NK-92 (cell line): ENCODE results near the gene RBM43.
"Not testable (repeated sequence)": the region's sequence is repeated elsewhere in the genome, so short reads cannot be mapped to it uniquely, and the experiment has no call there.

ENCODE experiments used
- DNase-seq: peaks from one replicate; lab custom pipeline; 2025; ENCODE audit not compliant: unreplicated experiment; lab: John Stamatoyannopoulos, UW

Gene RBM43

DNA sequence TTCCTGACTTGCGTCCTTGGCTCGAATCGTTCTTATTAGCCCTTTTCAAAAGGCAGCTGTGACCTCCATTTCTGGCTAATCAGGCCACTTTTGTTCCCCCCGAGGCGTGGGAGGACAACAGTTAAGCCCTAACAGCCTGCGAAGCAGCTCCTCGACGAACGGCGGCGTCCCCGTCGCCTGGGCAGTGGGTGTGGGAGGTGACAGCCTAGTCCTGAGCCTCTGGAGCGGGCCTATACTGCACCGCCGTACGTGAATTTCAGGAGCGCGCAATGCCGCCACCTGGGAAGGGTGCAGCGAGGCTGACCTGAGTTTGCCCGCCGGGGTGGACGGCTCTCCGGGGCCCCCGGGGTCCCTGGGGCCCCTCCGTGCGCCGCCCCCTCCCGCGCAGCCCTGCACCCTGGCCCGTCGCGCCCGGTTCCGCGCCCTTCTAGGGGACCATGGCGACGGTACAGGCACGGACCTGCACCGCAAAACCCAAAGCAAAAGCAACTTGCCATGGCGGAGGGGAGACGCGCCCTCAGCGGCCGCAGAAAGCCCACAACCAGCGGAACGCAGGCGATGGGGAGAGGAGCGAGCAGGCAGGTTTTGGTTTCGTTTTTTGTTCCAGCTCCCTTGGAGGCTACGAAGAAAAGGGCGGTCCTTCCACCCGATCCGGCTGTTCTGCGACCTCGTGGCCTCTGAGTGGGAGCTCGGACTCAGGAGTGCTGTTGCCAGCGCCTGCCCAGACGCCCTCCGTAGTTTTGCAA, at the start of gene RBM43:
RBM43 (minus strand) TSS at position 633 of the 746 bp plus-strand sequence; CDS start at position 497, 136 bp downstream.
- DNase-seq, result peak; percentile 26

DNA sequence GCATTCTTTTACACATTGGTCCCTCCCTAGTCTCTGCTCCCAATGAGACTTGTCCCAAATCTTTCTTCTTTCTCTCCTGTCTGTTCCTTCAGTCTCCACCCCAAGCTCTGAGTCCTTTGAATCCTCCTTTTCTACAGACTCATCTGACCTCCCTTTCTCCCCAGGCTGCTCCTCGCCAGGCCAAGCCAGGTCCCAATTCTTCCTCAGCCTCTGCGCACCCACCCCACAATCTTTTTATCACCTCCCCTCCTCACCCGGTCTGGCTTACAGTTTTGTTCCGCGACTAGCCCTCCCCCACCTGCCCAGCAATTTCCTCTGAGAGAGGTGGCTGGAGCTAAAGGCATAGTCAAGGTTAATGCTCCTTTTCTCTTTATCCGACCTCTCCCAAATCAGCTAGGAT, 48.6 kb upstream of the RBM43 start:
- not testable (repeated sequence) for DNase-seq

DNA sequence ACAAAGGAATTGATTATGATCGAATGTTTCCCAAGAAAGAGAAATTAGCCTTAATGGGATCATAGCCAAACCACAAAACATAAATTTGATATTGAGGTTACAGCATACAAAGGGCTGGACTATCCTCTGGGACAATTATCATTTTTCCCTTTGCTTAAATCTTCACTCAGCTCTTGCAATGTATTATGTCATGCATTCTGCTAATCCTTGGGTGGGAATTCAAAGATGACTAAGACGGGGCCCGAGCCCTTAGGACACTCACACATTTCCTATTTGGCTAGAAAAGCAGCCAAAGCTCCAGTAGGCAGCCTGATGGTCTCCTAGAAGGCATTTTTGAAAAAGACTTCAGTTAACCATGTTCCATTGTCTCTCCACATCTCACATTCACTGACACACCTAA, 45.0 kb upstream of the RBM43 start:
- no peak for DNase-seq

DNA sequence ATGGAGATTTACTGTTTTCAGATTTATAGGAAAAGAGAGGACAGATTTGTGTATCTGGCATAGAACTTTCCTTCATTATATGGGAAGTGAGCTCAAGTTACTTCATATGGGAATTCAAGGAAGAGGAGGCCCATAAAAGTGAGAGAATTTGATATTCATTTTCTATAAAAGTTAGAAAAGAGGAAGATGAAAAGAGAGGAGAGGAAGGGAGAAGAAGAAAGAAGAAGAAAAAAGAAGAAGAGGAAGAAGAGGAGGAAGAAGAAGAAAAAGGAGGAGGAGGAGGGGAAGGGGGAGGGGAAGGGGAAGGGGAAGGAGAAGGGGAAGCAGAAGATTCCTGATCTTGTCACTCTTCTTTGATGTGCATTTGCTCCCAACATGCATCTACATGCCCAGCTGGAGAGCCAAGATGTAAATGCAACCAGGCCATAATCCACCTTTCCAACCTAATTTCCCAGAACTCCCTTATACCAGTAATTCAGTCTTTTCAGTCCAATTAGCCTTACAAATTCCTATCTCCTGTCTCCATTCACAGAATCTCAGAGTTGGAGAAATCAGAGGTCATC, 43.5 kb upstream of the RBM43 start:
- no peak for DNase-seq

DNA sequence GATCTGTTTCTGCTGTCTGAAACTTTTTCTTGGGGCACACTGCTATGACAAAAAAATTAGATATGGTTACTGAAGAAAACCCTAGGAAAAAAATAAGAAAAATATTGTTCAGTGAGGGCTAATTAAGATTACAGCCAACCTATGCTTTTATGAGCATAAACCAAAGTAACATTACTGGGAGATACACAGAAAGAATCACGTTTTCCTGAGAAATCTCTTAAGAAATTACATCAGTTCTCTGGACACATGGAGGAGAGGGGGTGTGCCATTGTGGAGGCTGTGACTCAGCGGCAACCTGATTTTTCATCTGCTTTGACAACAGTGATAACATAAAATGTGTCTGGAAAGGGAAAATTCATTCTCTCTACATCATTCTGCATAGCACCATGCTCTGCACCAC, 41.2 kb upstream of the RBM43 start:
- DNase-seq, result no peak

DNA sequence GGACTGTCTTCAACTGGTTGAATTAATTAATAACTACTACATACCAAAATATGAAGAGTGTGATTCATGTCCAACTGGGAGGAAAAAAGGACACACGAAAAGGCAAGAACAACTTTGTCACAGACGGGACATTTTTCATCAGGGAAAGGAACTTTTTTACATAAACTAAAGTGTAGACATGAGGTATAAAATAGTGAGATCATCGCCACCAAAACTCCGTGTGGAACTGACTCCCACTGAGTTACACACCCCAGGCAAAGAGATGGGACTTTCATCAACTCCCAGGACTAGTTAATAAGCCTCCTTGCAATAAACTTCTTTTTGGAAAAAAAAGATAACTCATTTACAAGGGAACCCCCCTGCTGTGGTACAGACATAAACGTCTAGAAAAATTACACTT, 40.7 kb upstream of the RBM43 start:
- DNase-seq, result no peak

DNA sequence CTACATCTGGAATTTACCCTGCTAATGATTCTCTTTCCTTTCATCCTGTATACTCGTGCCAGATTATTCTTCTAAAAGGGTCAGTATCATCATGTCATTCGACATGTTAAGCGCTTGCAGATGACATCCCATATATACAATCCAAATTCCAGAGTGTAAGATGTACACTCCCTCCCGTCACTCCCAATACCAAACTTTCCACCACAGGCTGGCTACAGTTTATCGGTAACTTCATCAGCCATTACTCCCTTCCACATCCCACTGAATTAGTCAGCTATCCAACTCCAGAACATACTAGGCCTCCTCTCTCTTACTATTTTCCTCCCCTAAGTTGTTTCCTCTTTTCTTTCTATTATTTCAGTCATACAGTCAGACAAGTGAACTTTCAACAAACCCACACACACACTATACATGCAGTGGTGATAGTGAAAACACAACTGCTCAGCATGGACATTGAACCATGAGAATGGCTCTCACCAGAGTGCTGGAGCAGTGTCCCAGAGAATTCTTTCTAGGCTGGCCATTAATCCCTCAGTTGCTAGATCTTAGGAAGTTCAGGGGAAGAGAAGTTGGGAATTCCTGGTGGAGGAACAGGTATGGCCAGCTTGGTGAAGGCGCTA, 38.4 kb upstream of the RBM43 start:
- DNase-seq, result no peak

DNA sequence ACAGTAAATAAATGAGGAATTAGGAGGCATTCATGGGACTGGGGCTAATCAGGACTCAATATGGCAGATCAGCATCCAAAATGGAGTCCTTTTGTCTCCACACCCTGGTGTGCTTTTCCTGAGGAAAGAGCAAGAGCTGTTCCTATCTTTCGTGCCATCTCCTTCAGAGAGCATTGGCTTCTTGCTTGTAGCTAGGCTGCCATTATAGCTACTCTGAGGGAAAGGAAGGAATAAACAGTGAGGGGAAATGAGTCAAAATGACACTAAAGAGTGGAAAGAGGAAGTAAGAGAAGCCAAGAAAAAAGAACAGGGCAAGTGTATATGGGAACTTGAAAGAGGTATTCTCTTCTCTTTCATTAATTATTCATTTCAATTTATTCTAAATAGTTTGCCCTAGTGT, 36.2 kb upstream of the RBM43 start:
- DNase-seq, result no peak

DNA sequence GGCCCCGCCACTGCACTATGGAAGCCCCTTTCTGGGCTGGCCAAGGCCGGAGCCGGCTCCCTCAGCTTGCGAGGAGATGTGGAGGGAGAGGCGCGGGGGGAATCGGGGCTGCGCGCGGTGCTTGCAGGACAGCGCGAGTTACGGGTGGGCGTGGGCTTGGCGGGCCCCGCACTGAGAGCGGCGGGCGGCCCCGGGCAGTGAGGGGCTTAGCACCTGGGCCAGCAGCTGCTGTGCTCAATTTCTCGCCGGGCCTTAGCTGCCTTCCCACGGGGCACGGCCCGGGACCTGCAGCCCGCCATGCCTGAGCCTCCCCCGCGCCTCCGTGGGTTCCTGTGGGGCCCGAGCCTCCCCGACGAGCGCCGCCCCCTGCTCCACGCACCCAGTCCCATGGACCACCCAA, 34.3 kb upstream of the RBM43 start:
- DNase-seq, result not testable (repeated sequence)

DNA sequence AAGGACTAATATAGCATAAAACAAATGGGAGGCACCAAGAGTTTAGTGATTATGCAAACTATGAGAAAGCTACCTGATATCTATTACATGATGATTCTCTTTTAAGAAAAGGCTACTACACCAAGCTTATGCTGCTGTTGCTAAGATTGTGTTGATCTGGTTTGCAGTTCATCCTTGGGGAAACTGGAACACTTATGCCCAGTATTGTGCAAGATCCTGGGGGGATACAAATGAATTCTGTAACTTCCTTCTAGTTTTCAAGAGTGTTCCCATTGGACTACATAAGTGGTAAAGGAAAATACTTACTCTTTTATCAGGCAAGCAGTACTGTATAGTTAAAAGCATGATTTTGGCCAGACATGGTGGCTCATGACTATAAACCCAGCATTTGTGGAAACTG, 30.9 kb upstream of the RBM43 start:
- DNase-seq, result no peak

DNA sequence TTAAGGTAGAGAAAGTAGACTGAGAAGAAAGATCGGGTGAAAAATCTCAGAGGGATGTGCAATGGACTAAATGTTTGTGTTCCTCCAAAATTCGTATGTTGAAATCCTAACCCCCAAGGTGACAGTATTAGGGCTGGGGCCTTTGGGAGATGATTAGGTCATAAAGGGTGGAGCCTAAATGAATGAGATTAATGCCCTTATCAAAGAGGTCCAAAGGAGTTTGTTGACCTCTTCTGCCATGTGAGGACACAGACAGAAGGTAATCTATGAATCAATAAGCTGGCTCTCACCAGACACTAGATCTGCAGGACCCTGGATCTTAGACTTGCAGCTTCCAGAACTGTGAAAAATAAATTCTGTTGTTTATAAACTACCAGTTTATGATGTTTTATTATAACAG, 30.5 kb upstream of the RBM43 start:
- no peak for DNase-seq

DNA sequence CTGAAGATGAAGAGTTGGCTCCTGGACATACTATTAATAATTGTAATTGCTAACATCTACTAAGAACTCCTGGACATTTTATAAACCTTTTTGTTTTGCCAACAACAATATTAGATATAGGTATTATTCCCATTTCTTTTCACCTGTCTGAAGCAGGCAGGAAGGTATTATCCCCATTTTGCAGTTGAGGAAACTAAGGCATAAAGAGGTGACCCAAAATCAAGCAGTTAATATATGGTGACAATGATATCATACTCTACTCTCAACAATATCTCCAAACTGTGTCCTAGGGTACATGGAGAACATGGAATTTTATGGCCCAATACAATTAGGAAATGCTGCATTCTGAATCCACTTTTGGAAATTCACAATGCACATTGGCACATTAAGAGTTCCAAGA, 29.6 kb upstream of the RBM43 start:
- no peak for DNase-seq

DNA sequence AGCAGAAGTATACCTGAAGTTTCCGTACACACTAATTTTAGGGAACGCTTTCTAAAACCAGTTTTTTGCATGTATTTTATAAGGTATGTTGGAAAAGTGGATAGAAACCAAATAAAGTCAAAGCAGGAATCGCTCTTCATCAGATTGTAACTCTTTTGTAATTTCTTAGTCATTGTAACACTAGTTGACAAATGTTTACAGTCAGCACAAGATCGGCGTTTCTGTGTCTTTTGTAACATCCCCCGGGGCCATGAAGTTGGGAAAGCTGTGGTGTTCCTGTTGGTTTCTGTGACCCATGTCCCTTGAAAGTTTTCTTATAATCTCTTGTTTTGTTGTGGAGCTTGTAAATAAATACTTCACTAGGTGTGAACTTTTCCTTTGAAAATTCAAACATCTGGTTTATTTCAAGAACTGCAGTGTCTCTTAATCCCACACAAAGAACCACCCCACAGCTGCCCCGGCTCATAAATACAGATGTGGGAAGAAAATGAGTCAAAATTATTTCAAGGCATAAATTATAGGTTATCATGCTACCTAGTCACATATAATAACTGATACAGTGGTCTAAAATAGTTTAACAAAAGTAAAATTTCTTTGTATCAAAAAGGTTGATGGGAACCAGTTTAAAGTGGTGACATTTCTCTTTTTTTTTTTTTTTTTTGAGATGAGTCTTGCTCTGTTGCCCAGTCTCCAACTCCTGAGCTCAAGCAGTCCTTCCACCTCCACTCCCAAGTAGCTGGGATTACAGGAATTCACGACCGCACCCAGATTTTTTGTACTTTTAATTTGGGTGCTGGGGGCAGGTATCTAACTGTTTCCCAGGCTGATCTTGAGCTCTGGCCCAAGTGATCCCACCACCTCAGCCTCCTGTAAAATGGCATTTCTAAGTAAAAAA, 28.6 kb upstream of the RBM43 start:
- DNase-seq, result no peak

DNA sequence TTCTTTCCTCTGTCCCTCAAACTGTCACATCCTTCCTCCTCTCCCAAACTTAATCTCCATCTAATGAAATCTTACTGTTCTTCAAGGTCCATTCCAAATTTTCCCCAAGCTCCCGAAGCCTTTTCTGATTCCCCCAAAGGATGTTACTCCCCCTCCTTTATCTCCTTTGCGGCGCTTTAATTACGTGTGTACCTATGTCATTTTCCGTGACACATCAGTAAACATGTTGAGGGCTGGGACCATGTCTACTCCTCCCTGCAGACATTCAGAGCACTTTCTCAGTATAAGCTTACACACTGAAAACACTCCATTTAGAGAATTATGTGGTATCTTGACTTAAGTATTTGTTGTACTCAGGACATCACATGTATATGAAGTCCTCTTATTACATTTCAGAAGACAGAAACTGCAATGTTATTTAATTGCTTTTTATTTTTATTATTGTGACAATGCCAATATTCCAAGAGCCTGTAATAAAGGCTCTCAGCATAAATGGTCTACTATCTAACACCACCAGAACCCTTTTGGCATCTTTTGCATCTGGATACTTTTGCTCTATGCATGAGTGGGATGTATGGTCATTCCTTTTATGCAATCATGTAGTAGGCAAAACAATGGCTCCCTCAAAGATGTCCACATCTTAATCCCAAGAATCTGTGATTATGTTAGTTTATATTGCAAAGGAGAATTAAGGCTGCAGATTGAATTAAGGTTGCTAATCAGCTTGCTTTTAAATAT, 26.0 kb upstream of the RBM43 start:
- no peak for DNase-seq

DNA sequence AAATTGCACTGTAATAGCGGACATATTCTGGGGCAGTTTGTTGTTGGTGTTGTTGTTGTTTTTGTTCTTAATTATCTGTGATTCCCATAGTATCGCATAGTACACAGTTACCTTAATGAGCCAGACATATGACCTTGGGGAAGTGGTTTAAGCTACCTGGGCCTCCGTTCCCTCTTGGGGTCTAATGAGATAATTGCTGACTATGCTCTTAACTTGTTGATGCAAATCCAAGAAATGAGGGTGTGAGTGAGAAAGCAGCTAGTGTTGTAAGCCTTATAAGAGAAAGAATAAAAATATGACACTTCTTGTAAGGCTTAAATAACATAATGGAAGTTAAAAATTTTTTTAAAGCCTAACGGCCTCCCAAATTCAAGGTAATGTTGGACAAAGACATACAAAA, 20.7 kb upstream of the RBM43 start:
- DNase-seq, result no peak

DNA sequence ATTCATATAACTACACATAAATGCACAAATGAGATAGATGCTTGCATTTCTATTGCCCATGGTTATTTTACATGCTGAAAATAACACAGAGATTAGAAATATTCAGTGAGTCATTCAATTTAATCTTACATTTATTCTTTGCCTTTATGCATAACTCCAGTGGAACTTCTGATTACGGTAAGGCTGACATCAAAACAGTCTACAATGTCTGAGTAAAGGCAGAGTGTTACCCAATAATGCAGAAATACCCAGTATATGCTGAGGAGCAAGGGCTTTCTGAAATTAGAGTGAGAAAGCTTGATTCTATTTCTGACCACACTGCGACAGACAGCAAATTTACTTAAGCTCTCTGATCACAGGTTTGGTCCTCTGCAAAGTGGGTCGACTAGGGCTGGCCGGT, 18.6 kb upstream of the RBM43 start:
- no peak for DNase-seq

DNA sequence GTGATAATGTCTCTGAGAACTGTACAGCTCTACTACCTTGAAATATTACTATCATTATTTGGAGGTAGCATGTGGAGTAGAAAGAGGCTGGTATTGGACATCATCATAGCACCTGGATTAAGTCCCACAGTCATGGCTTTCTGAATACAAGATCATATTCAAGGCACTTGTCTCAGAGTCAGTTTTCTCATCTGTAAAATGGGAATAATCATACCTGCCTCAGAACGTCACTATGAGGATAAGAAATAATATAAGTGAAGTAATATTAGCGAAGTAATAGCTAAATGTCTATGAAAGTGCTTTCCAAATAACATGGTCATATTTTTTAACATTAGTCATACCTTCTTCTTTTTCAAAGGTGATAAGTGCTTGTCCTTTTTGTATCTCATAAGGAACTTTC, 16.8 kb upstream of the RBM43 start:
- no peak for DNase-seq

DNA sequence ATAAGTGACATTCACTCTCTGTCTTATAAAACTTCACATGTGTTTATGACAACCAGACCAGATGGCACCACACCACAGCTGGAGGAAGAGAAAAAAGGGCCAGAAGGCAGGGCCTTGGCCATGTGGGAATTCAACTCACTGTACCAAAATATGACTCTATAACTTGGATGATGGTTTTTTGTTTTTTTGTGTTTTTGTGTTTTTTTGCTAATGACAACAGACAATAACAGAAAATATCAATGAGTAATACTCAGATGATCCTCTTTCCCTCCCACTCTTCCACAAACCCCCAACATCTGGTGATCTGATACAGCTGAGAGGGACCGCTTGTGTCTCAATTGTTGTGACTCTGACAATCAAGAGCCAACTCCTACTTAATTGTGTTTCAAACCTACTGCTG, 15.4 kb upstream of the RBM43 start:
- no peak for DNase-seq

DNA sequence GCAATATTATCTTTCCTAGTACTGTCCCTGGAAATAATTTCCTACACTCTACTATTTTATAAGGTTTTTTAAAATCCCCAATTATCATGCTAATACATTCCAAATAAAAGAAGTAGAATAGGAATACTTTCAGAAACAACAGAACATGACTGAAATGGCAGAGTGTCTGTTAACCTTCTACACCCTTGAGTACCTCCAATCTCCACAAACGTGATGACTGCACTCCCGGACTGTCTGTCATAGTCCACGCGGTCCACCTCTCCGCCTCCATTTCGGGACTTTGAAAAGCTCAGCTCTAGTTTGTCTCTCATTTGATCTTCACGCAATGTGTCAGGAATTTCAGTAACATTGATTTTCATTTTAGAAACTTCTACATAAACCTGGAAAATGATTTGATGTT, 13.6 kb upstream of the RBM43 start:
- DNase-seq, result no peak

DNA sequence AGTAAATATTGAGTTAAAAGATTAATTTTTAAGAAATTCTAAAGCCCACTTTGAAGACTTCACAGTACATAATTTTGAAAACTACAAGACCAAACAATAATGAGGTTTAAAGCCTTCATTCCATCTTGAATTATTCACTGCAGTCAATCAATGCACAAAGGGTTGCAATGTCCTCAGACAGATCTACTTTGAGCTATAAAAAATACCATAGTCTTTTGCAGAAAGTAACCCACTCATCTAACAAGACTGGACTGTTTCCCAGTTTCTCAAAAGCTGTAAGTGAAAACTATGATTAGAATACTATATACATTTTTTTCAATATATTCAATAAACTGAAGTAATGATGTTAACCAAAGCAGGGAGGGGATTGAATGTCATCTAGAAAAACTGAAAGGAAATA, 10.2 kb upstream of the RBM43 start:
- DNase-seq, result no peak
